ENCODE measurements around the gene LRCOL1.

The LRCOL1 gene

DNA sequence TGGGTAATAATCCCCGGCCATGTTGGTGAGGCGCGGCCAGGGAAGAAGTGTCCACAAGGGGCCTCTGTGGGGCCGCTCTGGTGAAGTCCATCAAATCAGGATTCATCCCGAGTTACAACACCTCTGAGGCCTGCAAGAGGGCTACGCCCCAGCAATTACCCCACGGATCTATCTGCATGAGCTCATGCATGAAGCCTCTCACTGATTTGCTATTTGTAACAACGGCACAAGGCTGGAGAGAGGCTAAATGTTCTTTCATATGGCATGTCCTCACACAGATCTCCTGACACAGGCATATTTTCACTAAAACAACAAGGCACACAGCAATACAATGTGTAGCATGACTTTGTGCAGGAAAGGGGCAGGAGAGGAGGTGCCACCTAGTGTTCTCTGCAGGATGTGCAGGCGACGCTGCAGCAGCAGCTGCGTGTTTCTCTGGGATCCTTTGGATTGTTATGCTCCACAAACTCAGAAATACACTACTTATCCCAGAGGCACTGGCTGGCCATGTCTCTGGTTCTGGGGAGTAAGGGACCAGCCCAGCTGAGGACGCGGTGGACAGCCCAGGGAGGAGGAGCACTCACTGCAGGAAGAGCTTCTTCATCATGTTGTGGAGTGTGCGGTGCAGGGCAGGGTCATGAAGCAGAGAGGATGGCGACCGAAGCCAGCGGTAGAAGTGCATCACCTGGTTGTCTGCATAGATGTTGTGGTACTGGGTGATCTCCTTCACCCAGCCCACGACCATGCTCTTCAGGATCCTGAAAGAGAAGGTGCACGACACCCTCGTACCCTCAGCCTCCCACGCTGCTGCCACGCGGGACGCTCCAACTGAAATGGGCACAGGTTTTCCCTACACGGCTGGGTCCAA, 28.4 kb upstream of the LRCOL1 start:
- H3K36me3 ChIP-seq (ENCODE audit: control insufficient read depth, insufficient read depth, low read length) = peaks cover 51% of the 10 kb centered on the region
- peak; percentile 83 for TF ChIP-seq CTCF (IDR thresholded peaks at IDR 0.05; ENCODE audit: insufficient read depth, low read length, poor library complexity, severe bottlenecking)
- no peaks in the 10 kb centered on the region for H3K27me3 ChIP-seq (replicated peaks; ENCODE audit: control insufficient read depth, insufficient read depth, low read length)
- no peak overlapping the region for H3K4me3 ChIP-seq (replicated peaks; ENCODE audit: low read depth, low read length)
- DNase-seq (ENCODE audit: extremely low read depth, insufficient read length) = no peak

GRCh38 chr12:132637811-132638210, 27.4 kb upstream of the LRCOL1 start:
- DNase-seq (ENCODE audit: extremely low read depth, insufficient read length) = no peak
- Histone ChIP-seq H3K36me3 (ENCODE audit: control insufficient read depth, insufficient read depth, low read length) (peaks cover 46% of the 10 kb centered on the region), H3K4me3 (replicated peaks; ENCODE audit: low read depth, low read length) (no peak overlapping the region), H3K27me3 (replicated peaks; ENCODE audit: control insufficient read depth, insufficient read depth, low read length) (no peaks in the 10 kb centered on the region)
- TF ChIP-seq CTCF (IDR thresholded peaks at IDR 0.05; ENCODE audit: insufficient read depth, low read length, poor library complexity, severe bottlenecking) = no peak

DNA sequence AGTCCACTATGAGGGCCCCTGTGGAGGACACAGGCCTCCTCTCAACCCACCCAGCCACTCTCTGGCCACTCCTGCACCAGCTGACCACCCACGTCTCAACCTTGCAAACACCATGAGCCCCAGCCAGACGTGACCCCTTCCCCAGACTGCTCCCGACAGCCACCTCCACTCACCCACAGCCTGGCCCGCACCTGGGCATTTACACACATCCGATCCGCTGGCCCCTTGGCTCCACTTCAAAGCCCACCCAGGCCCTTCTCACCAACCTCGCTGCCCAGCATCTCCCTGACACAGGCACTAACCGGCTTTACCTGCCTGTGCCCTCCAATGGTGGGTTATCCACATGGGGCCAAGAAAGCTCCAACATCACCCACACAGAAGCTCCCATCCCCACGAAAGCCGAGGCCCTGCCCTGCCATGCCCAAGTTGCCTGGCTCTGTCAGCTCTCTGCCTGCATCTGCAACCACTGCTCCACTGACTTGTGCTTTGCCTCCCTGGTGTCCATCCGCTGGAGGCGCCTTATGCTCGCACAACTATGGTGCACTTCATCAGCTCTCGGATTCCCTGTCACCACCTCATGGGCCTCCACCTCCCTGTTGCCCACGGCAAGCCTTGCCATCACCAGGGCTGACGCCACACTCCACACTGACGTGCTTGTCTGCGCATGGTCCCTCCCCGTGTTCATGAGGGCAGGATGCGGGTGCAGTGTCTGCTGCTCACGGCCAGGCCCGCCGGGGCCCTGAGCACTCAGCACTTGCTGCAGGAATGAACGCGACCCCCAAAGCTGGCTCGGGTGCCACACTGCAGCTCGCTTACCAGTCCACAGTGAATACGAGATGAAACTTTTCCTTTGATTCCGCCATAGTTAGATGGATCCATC, 24.9 kb upstream of the LRCOL1 start:
- no peak for DNase-seq (ENCODE audit: extremely low read depth, insufficient read length)
- Histone ChIP-seq H3K4me3 (replicated peaks; ENCODE audit: low read depth, low read length) (no peak overlapping the region), H3K36me3 (ENCODE audit: control insufficient read depth, insufficient read depth, low read length) (peaks cover 46% of the 10 kb centered on the region), H3K27me3 (replicated peaks; ENCODE audit: control insufficient read depth, insufficient read depth, low read length) (no peaks in the 10 kb centered on the region)
- no peak for TF ChIP-seq CTCF (IDR thresholded peaks at IDR 0.05; ENCODE audit: insufficient read depth, low read length, poor library complexity, severe bottlenecking)

DNA sequence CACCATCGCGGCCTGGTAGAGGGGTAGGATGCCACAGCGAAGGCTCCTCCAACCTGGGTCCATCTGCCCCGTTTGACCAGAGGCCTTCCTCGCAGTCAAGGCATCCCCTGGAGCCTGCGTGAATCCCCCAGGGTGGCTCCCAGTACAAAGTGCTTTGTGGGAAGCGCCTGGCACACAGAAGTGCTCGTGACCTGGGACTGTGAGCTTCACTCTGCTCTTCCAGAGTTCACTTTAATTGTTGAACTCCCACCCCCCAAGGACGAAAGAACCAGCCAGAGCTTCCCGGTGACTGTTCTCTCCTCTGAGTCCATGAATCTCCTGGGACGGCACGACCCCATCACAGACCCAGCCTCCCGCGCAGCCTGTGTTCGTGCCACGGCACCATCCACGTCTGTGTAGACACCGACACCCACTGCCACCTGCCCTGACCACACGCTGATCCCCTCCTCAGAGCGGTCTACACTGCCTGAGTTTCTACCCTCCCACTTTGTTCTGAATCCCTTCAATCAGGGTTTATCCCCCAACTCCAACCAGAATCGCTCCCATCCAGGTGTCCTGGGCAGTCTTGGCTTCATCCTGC, 24.1 kb upstream of the LRCOL1 start:
- Histone ChIP-seq H3K27me3 (replicated peaks; ENCODE audit: control insufficient read depth, insufficient read depth, low read length) (no peaks in the 10 kb centered on the region), H3K4me3 (replicated peaks; ENCODE audit: low read depth, low read length) (no peak overlapping the region), H3K36me3 (ENCODE audit: control insufficient read depth, insufficient read depth, low read length) (peaks cover 46% of the 10 kb centered on the region)
- no peak for DNase-seq (ENCODE audit: extremely low read depth, insufficient read length)
- no peak for TF ChIP-seq CTCF (IDR thresholded peaks at IDR 0.05; ENCODE audit: insufficient read depth, low read length, poor library complexity, severe bottlenecking)

GRCh38 chr12:132633901-132634300, 23.5 kb upstream of the LRCOL1 start:
- no peak overlapping the region for H3K4me3 ChIP-seq (replicated peaks; ENCODE audit: low read depth, low read length)
- no peak for DNase-seq (ENCODE audit: extremely low read depth, insufficient read length)
- H3K27me3 ChIP-seq (replicated peaks; ENCODE audit: control insufficient read depth, insufficient read depth, low read length) = no peaks in the 10 kb centered on the region
- no peak for TF ChIP-seq CTCF (IDR thresholded peaks at IDR 0.05; ENCODE audit: insufficient read depth, low read length, poor library complexity, severe bottlenecking)
- H3K36me3 ChIP-seq (ENCODE audit: control insufficient read depth, insufficient read depth, low read length) = peaks cover 42% of the 10 kb centered on the region

Data from GM06990 (cell line).